Hypothalamus (tissue), 51 donors: Measurements from ENCODE around the gene ARMH2.

Experiments used
- DNase-seq, 51 donors: peaks; one replicate each; lab custom pipeline; 2025; lab: John Stamatoyannopoulos, UW

Gene ARMH2

DNA sequence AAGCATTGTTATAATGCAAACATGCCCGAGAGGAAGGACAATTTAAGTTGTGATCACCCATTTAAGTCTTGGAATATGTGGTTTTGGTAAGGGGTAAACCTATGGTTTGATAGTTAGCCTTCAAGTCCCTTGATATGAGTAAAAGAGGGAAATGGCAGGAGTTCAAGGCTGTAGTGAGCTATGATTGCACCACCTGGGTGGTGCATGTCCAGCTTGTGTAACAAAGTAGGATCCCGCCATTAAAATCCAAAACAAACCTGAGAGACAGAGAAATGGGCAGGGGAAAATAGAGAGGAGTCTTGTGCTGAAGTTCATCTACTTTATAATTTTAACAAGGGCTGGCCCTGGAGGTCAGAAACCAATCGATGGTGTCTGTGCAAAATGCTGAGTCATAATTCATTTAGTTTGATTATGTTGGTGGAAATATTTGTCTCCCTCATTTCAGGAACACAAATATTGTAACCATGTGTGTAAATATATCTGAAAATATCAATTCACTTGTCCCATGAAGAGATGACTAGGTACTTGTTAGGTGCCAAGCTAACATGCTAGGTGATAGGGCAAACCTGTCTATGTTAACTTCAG is 23.2 kb upstream of the ARMH2 start:
- no peak for DNase-seq

DNA sequence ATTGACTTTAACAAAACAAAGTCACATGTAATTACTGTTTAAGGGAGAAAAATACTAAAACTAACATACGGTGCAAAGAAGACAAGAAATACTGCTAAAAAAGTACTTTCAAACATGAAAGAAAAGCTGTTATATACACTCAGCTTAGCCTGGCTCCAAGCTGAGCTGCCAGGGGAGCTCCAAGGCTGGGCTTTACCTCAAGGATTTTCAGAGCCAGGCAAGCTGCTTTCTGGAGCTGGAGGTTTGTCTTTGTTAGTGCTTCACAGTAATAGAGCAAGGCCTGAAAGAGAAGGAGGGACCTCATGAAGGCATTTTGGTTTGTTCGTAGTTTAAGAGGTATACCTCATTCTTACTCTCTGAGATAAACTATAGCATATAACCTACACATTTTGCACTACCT is 19.6 kb upstream of the ARMH2 start:
- no peak for DNase-seq

DNA sequence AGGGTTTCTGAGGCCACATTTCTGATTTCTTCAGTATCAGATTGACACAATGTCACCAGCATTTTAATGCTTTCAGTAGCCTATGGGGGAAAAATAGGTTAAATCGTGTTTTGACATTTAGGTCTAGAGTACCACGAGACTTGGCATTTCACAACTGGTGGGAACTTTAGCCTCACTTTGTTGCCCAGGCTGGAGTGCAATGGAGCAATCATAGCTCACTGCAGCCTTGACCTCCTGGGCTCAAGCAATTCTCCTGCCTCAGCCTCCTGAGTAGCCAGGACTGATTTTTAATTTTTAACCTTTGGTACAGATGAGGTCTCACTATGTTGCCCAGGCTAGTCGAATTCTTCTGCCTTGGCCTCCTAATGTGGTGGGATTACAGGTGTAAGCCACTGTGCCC is 11.0 kb upstream of the ARMH2 start:
- DNase-seq = no peak

DNA sequence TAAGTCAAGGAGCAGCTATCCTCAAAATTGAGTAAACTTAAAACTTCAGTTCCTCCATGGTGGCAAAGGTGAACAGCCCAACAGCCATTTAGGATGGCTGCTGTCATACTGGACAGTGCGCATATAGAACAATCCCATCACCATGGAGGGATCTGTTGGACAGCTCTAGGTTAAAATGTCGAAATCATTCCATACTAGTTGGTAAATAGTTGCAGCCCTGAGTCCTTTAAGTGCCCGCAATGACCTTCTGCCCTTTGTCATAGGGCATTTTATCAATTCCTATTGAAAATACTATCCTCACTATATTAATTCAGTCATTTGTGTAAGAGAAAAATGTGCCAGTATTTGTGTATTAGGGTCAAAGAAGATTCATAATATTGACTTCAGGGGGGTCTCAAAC is 8.9 kb upstream of the ARMH2 start:
- no peak for DNase-seq

DNA sequence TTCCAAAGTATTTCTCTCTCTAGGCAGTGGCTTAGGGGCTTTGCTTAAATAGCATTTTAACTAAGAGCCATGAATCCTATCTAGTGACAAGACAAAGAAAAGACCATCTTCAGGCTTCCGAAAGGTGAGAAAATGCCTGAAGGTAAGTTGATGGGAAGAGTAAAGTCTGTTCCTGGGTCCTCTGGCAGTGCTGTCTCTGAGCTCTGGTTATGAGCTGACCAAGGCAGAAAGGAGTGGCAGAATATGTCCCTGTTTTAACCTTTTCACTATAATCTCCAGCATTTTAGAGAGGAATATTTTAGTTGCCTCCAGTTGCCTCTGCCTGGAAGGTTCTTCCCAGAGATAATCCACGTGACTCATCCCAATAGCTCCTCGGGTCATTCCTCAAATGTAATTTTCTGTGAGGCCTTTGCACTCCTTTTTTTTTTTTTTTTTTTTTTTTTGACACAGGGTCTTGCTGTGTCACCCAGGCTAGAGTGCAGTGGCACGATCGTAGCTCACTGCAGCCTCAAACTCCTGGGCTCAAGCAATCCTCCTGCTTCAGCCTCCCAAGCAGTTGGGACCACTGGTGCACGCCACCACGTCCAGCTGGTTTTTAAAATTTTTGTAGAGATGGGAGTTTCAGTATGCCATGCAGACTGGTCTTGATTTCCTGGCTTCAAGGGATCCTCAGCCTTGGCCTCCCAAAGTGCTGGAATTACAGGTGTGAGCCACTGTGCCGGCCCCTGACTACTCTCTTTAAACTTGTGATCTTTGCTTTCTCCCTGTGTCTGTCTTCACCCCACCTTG is 3.7 kb upstream of the ARMH2 start:
- DNase-seq = no peak

DNA sequence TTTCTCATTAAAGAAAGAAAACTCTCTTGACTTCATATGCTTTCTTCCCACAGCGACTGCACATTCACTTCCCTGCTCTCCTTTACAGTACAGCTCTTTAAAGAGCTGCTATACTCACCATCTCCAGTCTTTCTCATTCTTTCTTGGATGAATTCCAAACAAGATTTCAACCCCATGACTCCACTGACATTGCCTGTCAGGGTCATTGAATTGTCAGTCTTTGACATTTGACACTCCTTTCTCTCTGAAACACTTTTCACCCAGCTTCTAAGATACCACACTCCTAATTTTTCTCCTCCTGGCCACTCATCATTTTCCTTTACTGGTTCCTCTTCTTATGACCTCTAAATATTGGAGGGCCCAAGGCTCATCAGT is 811 bp upstream of the ARMH2 start:
- no peak for DNase-seq

DNA sequence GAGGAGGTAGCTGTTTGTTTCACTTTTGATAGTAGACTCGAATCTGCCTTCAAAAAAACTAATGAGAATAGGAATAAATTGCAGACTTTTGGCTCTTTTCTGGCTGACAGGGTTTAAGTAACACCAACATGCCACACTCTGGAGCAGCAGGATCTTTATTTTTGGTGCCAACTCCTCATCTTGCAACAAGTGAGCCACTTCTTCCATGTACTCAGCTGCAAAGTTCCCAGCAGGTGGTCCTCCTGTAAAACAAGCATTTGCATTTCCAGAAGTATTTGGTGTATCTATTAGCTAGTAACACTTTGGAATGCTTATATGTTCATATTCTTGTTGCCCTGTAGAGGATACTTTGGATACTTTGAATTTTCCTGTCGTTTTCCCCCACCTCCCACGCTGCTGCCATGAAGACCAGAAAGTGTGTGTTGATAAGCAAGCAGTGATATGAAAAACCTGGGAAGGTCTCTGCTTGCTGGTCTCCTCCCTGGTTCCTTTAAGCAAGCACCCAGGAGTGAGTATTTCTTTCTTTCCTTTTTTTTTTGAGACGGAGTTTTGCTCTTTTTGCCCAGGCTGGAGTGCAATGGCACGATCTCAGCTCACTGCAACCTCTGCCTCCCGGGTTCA is 1.0 kb downstream of the ARMH2 start:
- DNase-seq = no peak

DNA sequence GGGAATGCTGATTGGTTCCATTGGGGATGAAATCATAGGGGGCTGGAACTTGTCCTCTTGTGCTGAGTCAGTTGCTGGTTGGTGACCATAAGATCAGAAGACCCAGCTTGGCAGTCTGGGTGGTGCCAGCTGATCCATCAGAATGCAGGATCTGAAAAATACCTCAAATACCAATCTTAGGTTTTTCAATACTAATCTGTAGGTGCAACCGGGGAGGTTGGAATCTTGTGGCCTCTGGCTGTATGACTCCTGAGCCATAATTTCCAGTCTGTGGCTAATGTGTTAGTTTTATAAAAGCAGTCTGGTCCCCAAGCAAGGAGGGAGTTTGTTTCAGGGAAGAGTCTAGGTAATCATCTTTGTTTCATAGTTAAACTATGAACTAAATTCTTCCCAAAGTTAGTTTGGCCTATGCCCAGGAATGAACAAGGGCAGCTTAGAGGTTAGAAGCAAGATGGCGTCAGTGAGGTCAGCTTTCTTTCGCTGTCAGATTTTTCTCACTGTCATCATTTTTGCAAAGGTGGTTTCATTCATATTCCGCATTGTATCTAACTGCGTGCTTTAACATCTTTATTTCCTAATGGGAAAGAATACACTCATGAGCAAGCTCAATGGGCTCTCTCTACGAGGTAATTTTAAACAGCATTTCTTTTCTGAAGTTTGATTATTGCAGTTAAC is 2.0 kb downstream of the ARMH2 start:
- DNase-seq = no peak

DNA sequence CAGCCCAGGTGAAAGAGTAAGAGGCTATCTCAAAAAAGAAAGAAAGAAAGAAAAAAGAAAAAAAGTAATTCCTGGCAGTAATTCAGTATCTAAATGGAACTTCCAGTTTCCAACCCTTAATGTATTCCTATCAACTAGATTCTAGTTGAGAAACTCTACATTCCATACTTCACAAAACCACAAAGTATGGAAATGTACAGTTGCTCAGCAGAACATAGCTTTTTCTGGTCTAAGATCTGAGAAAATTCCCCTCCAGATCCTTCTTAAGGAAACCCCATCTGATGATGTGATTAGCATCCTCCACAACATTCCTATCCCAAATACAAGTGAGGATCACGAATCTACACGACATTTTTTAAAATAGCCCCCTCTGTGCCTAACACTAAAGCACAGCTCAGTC is 3.6 kb downstream of the ARMH2 start:
- no peak for DNase-seq

DNA sequence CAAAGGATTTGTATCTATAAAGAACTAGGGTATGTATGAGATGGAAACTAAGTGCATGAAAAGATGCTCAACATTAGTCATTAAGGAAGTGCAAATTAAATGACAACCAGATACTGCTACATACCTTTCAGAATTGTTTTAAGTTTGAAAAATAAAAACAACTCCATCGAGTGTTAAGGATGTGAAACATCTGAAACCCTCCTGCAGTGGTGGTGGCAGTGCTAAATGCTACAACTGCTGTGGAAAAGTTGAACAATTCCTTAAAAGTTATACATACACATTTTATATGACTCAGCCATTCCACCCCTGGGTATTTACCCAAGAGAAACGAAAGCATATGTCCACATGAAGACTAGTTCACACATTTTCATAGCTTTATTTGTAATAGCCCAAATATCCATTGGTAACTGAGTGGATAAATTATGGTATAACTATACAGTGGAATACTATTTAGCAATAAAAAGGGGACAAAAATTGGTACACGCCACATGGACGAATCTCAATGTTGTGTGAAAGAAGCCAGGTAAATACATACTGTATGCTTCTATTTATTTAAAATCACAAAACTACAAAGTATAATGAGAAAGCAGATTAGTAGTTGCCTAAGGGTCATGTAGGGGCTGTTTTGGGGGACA is 10.6 kb downstream of the ARMH2 start:
- no peak for DNase-seq

DNA sequence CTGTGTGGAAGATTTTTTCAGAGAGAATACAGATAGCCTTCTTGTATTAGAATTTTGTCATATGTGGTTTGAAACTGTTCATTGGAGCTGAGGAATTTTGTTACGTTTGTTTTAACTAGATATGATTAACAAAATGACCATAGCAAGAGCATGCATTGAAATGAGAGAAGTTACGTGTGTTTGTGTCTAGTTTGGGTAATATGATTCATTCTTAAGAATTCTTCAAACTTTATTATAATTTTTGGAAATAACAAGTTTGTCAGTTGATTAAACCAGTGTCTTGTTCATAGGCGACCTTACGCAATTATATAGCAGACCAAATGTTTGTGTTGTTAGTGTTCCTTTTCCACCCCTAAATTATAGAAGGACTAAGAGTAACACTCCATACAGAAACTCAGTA is 18.5 kb downstream of the ARMH2 start:
- no peak for DNase-seq

DNA sequence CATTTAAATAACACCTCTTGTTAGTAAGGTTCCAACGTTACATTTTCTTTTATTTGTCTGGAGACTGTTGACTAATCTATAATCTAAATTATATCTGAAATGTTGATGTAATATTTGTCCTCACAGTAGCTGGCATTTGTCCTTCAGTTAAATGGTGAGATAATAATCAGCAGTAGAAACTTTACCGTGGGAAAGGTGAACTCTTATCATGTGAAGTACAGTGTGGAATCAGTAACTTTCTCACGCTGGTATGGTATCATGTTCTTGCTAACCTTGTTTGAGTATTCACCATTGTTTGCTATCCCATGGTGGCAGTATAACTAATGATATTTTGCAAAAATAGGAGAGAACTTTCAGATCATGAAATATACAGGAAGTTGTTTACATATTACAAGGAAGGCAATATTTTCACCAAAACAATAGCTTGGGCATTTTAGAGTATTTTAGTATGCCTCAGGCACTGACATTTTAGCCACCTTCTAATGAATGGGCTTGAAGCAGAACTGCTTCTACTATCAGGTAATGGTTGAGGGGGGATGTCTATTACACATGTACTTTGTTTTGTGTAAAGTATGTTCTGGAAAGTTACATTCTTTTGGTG is 19.2 kb downstream of the ARMH2 start:
- no peak for DNase-seq

DNA sequence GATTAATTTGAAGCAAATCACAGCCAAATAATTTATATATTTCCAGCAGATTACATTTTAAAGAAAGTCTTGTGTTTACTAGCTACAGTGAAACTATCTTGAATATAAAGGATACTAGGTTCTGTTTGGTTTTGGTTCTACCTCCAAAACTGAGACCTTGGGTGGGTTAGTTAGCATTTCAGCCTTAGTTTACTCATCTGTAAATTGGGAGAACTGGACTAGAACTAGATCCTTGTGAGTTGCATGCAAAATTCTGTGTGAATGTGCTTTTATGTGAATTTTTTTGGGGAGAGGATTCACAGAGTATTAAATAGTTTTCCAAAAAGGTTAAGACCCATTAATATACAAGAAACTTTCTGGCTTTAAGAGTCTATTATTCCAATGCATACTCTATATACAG is 19.8 kb downstream of the ARMH2 start:
- DNase-seq = no peak

DNA sequence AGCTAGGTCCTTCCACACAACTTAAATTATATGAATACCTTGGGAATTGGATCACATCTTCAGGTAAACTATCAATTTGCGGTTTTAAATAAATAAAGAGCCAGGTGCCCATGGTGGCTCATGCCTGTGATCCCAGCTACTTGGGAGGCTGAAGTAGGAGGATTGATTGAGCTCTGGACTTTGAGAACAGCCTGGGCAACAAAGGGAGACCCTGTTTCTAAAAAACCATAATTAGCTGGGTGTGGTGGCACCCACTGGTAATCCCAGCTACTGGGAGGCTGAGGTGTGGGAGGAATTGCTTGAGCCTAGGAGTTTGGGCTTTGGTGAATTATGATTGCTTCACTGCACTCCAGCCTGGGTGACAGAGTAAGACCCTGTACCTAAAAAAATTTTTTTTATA is 20.6 kb downstream of the ARMH2 start:
- DNase-seq = no peak

DNA sequence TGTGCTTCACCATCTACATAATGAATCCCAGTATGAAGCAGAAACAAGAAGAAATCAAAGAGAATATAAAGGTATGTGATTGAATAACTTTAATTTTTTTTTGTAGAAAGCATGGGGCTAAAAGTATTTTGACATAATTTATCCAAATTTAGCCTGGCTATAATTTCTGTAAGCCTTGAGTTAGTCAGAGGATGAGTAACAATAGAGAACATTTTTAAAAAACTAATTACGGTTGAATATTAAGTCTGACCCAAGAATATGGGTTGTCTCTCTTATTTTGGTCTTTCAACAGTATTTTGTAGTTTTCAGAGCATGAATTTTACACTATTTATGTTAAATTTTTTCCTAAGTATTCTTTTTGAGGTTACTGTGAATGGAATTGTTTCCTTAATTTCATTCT is 21.5 kb downstream of the ARMH2 start:
- DNase-seq = no peak

DNA sequence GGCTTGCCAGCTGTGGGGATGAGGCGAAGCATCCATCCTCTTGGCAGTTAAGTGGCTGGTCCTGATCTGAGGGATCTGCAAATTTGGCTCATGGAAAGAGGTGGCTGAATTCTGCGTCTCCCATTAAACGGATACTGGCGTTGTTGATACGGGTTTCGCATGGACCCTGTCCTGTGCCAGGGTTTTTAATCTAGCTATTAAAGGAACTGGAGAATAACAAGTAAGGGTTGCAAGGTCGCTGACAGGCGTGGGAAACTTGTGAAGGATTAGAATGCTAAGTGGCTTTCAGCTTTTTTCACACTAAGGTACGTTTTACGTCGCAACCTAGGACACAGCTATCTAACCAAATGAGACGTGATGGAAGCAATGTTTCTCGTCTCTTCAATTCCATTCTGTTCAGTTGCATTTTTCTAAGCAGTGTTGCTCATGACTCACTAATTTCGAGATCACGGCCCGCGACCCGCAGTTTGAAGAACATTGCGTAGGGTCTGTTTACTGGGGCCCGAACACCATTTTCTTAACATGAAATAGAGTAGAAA is 23.1 kb downstream of the ARMH2 start:
- peak in 1 of 51 donors; percentile 64 for DNase-seq

DNA sequence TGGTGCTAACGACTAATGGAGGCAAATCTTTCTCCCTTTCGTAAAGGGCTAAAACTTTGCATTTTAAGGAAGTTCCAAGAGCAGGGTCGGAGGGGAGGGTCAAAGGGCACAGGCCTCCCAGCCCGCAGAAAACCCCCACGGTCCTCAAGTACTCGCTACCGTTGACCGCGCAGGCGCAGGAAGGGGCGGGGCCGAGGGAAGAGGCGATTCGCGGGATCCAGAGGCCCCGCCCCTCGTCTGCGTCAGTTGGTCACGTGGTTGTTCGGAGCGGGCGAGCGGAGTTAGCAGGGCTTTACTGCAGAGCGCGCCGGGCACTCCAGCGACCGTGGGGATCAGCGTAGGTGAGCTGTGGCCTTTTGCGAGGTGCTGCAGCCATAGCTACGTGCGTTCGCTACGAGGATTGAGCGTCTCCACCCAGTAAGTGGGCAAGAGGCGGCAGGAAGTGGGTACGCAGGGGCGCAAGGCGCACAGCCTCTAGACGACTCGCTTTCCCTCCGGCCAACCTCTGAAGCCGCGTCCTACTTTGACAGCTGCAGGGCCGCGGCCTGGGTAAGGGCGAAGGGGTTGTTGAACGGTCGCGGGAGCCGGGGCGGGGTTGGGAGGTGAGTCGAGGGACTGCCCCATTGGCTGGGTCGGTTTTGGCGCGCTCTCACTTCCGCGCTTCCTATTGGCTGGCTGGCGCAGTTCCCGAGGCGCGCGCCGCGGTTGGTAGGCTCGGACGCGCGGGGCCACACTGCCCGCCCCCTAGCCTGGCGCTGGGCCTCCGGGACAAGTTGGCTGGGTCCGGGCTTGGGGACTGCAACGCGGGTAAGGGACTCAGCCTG is 23.8 kb downstream of the ARMH2 start, which contains the start of gene GMNN:
GMNN (plus strand) TSS at position 242 of the 824 bp plus-strand sequence. CDS start 2,310 bp downstream, outside the sequence.
- DNase-seq = peak; percentile 49 to 98 (median 94)

DNA sequence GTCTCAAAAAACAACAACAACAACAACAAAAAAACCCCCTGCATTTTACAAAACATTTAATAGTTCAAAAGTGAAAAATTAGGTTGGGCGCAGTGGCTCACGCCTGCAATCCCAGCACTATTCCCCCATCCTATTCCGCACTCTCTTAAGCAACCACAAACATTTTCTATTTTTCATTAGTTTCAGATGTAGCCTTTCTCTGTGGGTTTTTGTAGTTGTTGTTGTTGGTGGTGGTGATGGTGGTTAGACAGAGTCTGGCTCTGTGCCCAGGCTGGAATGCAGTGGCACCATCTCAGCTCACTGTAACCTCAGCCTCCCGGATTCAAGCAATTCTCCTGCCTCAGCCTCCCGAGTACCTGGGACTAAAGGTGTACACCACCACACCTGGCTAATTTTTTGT is 30.4 kb downstream of the ARMH2 start:
- DNase-seq = no peak

DNA sequence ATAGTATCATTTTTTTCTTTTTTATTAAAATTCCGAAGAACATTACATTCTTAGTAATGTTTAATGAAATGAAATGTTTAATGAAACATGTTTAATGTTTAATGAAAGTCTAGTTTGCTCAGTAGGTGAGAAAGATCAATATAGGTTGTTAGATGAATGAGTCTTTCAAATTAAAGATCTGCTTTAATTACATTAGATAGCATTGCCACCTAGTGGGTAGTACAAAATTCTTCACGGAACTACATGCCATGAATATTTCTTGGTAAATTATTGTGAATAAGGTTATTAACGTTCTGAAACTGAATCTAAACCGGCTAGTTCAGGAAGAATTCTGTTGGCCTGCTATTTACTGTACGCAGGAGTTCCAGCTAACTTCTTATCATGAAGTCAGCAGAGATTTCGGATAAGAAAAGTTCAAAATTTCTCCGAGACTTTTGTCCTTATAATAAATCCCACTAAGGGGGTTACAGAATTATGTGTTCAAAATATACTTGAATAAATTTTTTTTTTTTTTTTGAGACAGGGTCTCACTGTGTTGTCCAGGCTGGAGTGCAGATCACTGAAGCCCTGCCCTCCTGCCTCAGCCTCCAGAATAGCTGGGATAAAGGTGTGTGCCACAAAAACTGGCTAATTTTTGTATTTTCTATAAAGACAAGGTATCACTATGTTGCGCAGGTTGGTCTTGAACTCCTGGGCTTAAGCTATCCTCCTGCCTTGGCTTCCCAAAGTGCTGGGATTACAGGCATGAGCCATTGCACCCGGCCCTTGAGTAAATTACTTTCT is 31.8 kb downstream of the ARMH2 start:
- DNase-seq = peak in 1 of 51 donors; percentile 9
